Colonic mucosa (tissue), 4 donors: Measurements from ENCODE around the gene GUCA1A. TPM values are rescaled to one million over a fixed set of nuclear protein-coding genes. Genes with fewer than 3 reads are reported as not detected.

Source experiments
- DNase-seq: peaks from one replicate; pipeline ENCODE4 v3.0.0-alpha.2; 2020
- H3K27ac ChIP-seq: fragments of 200-600 bp; one replicate; pipeline ENCODE4 v1.8.0; 2021
- H3K27me3 ChIP-seq: fragments of 200-600 bp; one replicate; pipeline ENCODE4 v1.8.0; 2021
- H3K36me3 ChIP-seq: fragments of 200-600 bp; one replicate; pipeline ENCODE4 v1.8.0; 2021
- H3K4me1 ChIP-seq: fragments of 200-600 bp; one replicate; pipeline ENCODE4 v1.8.0; 2021; ENCODE audit warnings: mild to moderate bottlenecking
- H3K4me3 ChIP-seq: fragments of 200-600 bp; one replicate; pipeline ENCODE4 v1.8.0; 2021
- H3K9ac ChIP-seq, 2 donors: one replicate each; pipeline ENCODE4 v1.7.0; 2013; ENCODE audit warnings: control low read depth in 2 of 2, low read depth in 2 of 2, low read length in 2 of 2
- H3K9me3 ChIP-seq: fragments of 200-600 bp; one replicate; pipeline ENCODE4 v1.8.0; 2021
- intact Hi-C: fragments of 100-400 bp; cut with DNase I; formaldehyde crosslinking; loops from one replicate; pipeline ENCODE4 v1.14.1; 2022
- total RNA-seq, 2 donors: library from RNA; stranded (reverse); fragmentation: NEBNext Ultra II Directional in 1 of 2; extraction: Animal tissue kit (Norgen Biotek cat#: 25700) in 1 of 2; gene quantifications; one replicate each; pipeline ENCODE4 v1.2.1, GENCODE V29; 2021
- TF ChIP-seq, protein P1 (sequence below): fragments of 200-600 bp; IDR thresholded peaks from one replicate; pipeline ENCODE4 v1.8.0; 2022; ENCODE audit warnings: antibody characterized with exemption, mild to moderate bottlenecking
- donor health status: healthy.
- donor health status: DM: no; HTN: no; CAD: no.
- donor health status: DM: no; HTN: no; CAD: no.

The GUCA1A gene
- total RNA-seq, 2 donors from 2014 or later, result not detected

DNA sequence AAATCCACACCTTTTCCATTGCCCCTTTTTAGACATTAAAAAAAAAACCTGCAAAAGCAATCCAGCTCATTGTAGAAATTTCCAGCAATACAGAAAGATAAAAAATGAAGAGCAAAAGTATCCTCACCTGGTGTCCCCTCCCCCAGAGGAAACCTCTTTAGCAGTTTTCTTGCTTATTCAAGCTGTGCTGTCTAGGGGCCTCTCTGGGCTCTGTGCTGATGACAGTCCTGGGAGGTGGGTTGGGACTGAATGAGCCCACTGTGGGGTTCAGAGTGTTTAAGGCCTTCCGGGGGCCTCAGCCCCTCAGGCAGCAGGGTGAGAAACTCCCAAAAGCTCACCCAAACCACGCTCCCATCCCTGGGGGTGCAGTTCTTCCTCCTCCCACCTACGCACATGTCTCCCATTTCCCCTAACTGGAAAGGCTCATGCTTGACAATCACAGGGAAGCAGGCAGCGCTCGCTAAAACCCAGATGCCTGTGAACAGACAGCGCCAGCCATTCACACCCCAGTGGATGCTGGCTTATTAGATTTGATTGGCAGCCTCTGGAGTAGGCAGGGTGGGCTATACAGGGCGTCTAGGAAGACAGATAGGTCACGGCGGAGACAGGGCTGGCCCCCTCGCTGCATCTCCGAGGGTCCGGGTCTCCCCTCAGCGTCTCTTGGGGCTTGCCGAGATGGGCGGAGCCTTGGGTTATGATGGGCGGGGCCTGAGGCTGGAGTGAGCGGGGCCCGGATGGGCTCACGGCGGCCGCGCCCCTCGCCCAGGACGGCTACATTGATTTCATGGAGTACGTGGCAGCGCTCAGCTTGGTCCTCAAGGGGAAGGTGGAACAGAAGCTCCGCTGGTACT is 4.6 kb downstream of the GUCA1A start:
- Histone ChIP-seq H3K9ac (no peak overlapping the region), H3K4me3 (no peak overlapping the region), H3K9me3 (no peaks in the 10 kb centered on the region), H3K36me3 (no peaks in the 10 kb centered on the region), H3K4me1 (no peaks in the 10 kb centered on the region), H3K27me3 (no peaks in the 10 kb centered on the region), H3K27ac (no peak overlapping the region)
- TF ChIP-seq, protein P1, sequence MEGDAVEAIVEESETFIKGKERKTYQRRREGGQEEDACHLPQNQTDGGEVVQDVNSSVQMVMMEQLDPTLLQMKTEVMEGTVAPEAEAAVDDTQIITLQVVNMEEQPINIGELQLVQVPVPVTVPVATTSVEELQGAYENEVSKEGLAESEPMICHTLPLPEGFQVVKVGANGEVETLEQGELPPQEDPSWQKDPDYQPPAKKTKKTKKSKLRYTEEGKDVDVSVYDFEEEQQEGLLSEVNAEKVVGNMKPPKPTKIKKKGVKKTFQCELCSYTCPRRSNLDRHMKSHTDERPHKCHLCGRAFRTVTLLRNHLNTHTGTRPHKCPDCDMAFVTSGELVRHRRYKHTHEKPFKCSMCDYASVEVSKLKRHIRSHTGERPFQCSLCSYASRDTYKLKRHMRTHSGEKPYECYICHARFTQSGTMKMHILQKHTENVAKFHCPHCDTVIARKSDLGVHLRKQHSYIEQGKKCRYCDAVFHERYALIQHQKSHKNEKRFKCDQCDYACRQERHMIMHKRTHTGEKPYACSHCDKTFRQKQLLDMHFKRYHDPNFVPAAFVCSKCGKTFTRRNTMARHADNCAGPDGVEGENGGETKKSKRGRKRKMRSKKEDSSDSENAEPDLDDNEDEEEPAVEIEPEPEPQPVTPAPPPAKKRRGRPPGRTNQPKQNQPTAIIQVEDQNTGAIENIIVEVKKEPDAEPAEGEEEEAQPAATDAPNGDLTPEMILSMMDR, result no peak
- DNase-seq, result no peak
- intact Hi-C loops, result no loop called here

- no peaks in the 10 kb centered on the region for H3K4me1 ChIP-seq
- H3K27me3 ChIP-seq, result no peaks in the 10 kb centered on the region
- TF ChIP-seq, protein P1, result no peak
- no peak overlapping the region for H3K4me3 ChIP-seq
- no peaks in the 10 kb centered on the region for H3K36me3 ChIP-seq
- H3K9me3 ChIP-seq, result no peaks in the 10 kb centered on the region
- no peak overlapping the region for H3K27ac ChIP-seq
- H3K9ac ChIP-seq, result no peak overlapping the region
- intact Hi-C loops, result no loop called here
- no peak for DNase-seq
These were observed 6.2 kb downstream of the GUCA1A start for GRCh38 chr6:42179261-42179944.

DNA sequence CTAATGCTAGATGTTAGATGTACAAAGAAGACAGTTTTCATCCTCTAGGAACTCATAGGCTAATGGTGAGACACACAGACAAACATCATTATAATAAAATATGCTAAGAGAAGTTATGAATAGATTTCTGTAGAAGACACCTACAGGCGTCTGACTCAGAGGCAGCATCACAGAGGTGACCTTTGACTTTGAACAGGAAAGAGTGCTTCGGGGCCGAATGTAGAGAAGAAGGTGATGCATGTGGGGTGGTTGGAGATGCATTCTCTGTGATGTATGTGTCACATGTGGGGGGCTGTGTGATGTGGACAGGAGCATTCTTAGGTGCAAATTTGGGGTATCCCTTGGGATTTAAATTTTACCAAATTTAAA is 6.8 kb downstream of the GUCA1A start:
- TF ChIP-seq, protein P1, result no peak
- intact Hi-C loops, result no loop called here
- Histone ChIP-seq H3K4me1 (no peaks in the 10 kb centered on the region), H3K4me3 (no peak overlapping the region), H3K9me3 (no peaks in the 10 kb centered on the region), H3K27ac (no peak overlapping the region), H3K27me3 (no peaks in the 10 kb centered on the region), H3K9ac (no peak overlapping the region), H3K36me3 (no peaks in the 10 kb centered on the region)
- no peak for DNase-seq

DNA sequence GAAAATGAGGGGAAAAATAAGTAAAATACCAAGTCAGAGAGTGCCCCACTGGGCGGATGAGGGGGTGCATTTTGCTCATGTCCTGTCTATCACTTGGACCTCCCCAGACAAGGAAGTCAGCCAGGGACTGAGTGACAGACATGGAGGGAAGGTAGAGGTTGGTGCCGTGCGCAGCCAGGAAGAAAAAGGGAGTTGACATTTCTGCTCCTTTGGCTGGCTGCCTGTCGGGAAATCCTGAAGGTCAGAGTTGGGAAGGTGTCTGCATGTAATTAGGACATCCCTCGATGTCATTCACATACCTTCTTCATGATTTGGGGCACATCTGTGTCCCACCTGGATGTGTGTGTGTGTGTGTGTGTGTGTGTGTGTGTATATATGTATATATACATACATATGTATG is 8.9 kb downstream of the GUCA1A start:
- H3K9me3 ChIP-seq, result no peaks in the 10 kb centered on the region
- peak; percentile 24 for DNase-seq
- intact Hi-C loops, result no loop called here
- H3K36me3 ChIP-seq, result no peaks in the 10 kb centered on the region
- H3K27ac ChIP-seq, result no peak overlapping the region
- no peaks in the 10 kb centered on the region for H3K4me1 ChIP-seq
- no peak overlapping the region for H3K9ac ChIP-seq
- no peaks in the 10 kb centered on the region for H3K27me3 ChIP-seq
- H3K4me3 ChIP-seq, result no peak overlapping the region
- TF ChIP-seq, protein P1, result no peak

DNA sequence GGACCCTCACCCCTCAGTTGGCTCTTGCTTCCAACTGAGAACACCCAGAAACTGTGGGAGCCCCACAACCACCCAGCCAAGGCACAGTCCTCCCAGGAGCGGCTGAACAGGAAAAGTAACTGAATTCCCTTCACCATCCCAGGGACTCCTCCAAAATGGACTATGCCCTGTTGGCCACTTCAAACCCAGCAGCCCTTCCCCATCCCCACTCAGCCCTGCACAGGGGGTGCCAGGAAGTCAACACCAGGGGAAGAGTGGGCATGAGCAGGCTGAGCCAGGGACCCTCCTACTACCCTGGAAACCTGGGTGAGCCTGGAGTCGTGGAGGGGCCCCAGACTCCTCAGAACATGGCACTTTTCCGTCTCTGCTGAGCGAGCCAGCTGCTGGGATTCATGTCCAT is 11.3 kb downstream of the GUCA1A start:
- TF ChIP-seq, protein P1, result no peak
- intact Hi-C loops, result no loop called here
- Histone ChIP-seq H3K4me1 (no peaks in the 10 kb centered on the region), H3K27ac (no peak overlapping the region), H3K36me3 (no peaks in the 10 kb centered on the region), H3K9me3 (no peaks in the 10 kb centered on the region), H3K9ac (no peak overlapping the region), H3K27me3 (no peaks in the 10 kb centered on the region), H3K4me3 (no peak overlapping the region)
- no peak for DNase-seq
